GM19328 (cell line): Measurements from ENCODE around the gene MSRB2.
"Not testable (repeated sequence)": the region's sequence is repeated elsewhere in the genome, so short reads cannot be mapped to it uniquely, and the experiment has no call there.

Experiments
- ATAC-seq: cut with Tn5 transposase; IDR thresholded peaks from one replicate; pipeline ENCODE4 v1.9.1; 2021; ENCODE audit warnings: mild to moderate bottlenecking, moderate library complexity; ENCODE audit not compliant: unreplicated experiment

MSRB2 gene

GRCh38 chr10:23095404-23095965 is at the start of gene MSRB2:
Gene MSRB2 (plus strand): TSS chr10:23095579. CDS start chr10:23095609, 30 bp downstream.
- peak; percentile 81 for ATAC-seq

GRCh38 chr10:23046027-23046426 is 49.4 kb upstream of the MSRB2 start:
- no peak for ATAC-seq

- ATAC-seq, result no peak
These were observed 48.0 kb upstream of the MSRB2 start for GRCh38 chr10:23047201-23048050.

- ATAC-seq, result no peak
These were observed 47.2 kb upstream of the MSRB2 start for GRCh38 chr10:23048191-23048590.

GRCh38 chr10:23051278-23051677 is 44.1 kb upstream of the MSRB2 start:
- ATAC-seq, result no peak

- ATAC-seq, result no peak
These were observed 43.5 kb upstream of the MSRB2 start for GRCh38 chr10:23051855-23052331.

- no peak for ATAC-seq
These were observed 42.3 kb upstream of the MSRB2 start for GRCh38 chr10:23053036-23053435.

- no peak for ATAC-seq
These were observed 39.8 kb upstream of the MSRB2 start for GRCh38 chr10:23055424-23056185.

- ATAC-seq, result no peak
These were observed 39.2 kb upstream of the MSRB2 start for GRCh38 chr10:23056186-23056579.

GRCh38 chr10:23058366-23058765 is 37.0 kb upstream of the MSRB2 start:
- no peak for ATAC-seq

GRCh38 chr10:23060918-23061317 is 34.5 kb upstream of the MSRB2 start:
- no peak for ATAC-seq

- ATAC-seq, result no peak
These were observed 32.1 kb upstream of the MSRB2 start for GRCh38 chr10:23063045-23063972.

GRCh38 chr10:23063973-23064812 is 31.2 kb upstream of the MSRB2 start:
- ATAC-seq, result no peak

- not testable (repeated sequence) for ATAC-seq
These were observed 30.6 kb upstream of the MSRB2 start for GRCh38 chr10:23064813-23065114.

GRCh38 chr10:23065181-23065948 is 30.0 kb upstream of the MSRB2 start:
- ATAC-seq, result no peak

- no peak for ATAC-seq
These were observed 28.0 kb upstream of the MSRB2 start for GRCh38 chr10:23067337-23067736.

- ATAC-seq, result peak; percentile 42
These were observed 27.2 kb upstream of the MSRB2 start for GRCh38 chr10:23067939-23068775.
